Vagina (tissue), 2 donors: ENCODE results near the gene MICAL2.

Experiments
- POLR2AphosphoS5 ChIP-seq, 2 donors: sonication (generic); formaldehyde crosslinking; IDR thresholded peaks; one replicate each; pipeline ENCODE4 v1.9.0; 2017; ENCODE audit warnings: antibody characterized with exemption in 2 of 2, mild to moderate bottlenecking in 2 of 2, low read depth in 1 of 2; ENCODE audit not compliant: insufficient read depth in 1 of 2
- TF ChIP-seq, protein P1 (sequence below), 3 experiments: fragments of 450-650 bp in 2 of 3; fragments of 200-600 bp in 1 of 3; sonication (generic) in 1 of 3; IDR thresholded peaks; one replicate each; pipeline ENCODE4 v1.5.1; 2017 to 2019; ENCODE audit warnings: antibody characterized with exemption in 3 of 3, mild to moderate bottlenecking in 2 of 3, moderate library complexity in 2 of 3

DNA sequence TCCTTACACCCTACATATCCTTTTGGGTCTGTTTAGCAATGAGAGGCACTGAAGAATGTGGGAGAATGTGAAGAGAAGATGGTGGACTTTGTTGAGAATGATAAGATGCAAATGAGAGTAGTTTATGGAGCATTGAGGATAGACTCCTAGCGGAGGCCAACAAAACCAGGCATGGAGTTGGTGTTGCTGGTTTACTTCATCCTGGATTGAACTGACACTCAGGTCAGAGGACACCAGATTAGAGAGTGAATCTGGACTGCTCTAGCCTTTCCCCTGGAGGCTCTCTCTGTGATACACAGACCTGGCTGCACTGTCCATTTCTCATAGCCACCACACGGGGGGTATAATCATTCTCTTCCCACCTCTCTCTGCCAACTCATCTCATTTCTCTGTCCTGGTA lies 98.7 kb downstream of the MICAL2 start:
- TF ChIP-seq, protein P1, sequence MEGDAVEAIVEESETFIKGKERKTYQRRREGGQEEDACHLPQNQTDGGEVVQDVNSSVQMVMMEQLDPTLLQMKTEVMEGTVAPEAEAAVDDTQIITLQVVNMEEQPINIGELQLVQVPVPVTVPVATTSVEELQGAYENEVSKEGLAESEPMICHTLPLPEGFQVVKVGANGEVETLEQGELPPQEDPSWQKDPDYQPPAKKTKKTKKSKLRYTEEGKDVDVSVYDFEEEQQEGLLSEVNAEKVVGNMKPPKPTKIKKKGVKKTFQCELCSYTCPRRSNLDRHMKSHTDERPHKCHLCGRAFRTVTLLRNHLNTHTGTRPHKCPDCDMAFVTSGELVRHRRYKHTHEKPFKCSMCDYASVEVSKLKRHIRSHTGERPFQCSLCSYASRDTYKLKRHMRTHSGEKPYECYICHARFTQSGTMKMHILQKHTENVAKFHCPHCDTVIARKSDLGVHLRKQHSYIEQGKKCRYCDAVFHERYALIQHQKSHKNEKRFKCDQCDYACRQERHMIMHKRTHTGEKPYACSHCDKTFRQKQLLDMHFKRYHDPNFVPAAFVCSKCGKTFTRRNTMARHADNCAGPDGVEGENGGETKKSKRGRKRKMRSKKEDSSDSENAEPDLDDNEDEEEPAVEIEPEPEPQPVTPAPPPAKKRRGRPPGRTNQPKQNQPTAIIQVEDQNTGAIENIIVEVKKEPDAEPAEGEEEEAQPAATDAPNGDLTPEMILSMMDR (IDR thresholded peaks at IDR 0.05) = no peak
- no peak for TF ChIP-seq POLR2AphosphoS5 (IDR thresholded peaks at IDR 0.05; ENCODE audit: insufficient read depth in 1 of 2, low read depth in 1 of 2)
